Measurements from ENCODE around the gene RAPH1.

DNA sequence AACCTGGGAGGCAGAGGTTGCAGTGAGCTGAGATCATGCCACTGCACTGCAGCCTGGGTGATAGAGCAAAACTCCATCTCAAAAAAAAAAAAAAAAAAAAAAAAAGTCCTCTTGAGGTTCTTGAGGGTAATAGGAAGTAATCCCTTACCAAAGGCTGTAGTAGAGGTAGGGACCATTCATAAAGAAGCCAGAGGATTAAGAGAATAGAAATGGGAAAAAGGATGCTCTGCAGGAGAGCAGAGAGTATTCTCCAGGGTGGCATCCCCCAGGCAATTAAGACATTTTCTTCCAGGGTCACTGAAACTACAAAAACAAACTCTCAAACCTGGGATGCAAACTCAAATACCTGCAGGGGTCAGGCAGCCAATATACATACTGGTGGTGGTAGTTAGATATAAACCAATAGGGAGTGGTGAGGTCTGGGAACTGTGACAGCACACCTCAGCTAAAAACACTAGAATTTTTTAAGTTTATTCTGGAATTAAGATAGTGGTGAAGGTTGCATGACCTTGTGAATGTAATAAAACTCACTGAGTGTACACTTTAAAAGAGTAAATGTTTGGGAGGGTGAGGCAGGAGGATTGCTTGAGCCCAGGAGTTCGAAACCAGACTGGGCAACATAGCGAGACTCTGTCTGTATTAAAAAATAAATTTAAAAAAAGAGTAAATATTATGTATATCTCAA lies 24.7 kb downstream of the RAPH1 start:
- TF ChIP-seq, protein P1, sequence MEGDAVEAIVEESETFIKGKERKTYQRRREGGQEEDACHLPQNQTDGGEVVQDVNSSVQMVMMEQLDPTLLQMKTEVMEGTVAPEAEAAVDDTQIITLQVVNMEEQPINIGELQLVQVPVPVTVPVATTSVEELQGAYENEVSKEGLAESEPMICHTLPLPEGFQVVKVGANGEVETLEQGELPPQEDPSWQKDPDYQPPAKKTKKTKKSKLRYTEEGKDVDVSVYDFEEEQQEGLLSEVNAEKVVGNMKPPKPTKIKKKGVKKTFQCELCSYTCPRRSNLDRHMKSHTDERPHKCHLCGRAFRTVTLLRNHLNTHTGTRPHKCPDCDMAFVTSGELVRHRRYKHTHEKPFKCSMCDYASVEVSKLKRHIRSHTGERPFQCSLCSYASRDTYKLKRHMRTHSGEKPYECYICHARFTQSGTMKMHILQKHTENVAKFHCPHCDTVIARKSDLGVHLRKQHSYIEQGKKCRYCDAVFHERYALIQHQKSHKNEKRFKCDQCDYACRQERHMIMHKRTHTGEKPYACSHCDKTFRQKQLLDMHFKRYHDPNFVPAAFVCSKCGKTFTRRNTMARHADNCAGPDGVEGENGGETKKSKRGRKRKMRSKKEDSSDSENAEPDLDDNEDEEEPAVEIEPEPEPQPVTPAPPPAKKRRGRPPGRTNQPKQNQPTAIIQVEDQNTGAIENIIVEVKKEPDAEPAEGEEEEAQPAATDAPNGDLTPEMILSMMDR (tag by site-specific recombination; IDR thresholded peaks at IDR 0.05): no peak
- TF ChIP-seq EGR2 (tag by site-specific recombination; IDR thresholded peaks at IDR 0.05; ENCODE audit: low read depth) (no peak), ZFP41 (tag by site-specific recombination; IDR thresholded peaks at IDR 0.05; ENCODE audit: borderline replicate concordance) (no peak), ZNF544 (tag by site-specific recombination; IDR thresholded peaks at IDR 0.05) (no peak), ZNF362 (tag by site-specific recombination; IDR thresholded peaks at IDR 0.05) (no peak), ZNF146 (tag by site-specific recombination; IDR thresholded peaks at IDR 0.05) (no peak), ELK4 (IDR thresholded peaks at IDR 0.05; ENCODE audit: borderline replicate concordance, low read depth, low read length) (no peak), BCL11A (tag by site-specific recombination; IDR thresholded peaks at IDR 0.05; ENCODE audit: low read depth) (no peak)
- TF ChIP-seq, protein P2, sequence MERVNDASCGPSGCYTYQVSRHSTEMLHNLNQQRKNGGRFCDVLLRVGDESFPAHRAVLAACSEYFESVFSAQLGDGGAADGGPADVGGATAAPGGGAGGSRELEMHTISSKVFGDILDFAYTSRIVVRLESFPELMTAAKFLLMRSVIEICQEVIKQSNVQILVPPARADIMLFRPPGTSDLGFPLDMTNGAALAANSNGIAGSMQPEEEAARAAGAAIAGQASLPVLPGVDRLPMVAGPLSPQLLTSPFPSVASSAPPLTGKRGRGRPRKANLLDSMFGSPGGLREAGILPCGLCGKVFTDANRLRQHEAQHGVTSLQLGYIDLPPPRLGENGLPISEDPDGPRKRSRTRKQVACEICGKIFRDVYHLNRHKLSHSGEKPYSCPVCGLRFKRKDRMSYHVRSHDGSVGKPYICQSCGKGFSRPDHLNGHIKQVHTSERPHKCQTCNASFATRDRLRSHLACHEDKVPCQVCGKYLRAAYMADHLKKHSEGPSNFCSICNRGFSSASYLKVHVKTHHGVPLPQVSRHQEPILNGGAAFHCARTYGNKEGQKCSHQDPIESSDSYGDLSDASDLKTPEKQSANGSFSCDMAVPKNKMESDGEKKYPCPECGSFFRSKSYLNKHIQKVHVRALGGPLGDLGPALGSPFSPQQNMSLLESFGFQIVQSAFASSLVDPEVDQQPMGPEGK (tag by site-specific recombination; IDR thresholded peaks at IDR 0.05): no peak

Data from HEK293 (cell line).